GM19239 (cell line): ENCODE results near the gene SERPINI2.
"Not testable (repeated sequence)": the region's sequence is repeated elsewhere in the genome, so short reads cannot be mapped to it uniquely, and the experiment has no call there.

Source experiments
- DNase-seq: peaks from one replicate; pipeline ENCODE4 v3.0.0; 2011; ENCODE audit warnings: low spot score; ENCODE audit not compliant: insufficient read length
- FAIRE-seq: peaks from 2 replicates; lab custom pipeline; 2011; peaks lifted over from hg19 to GRCh38; lab: Jason Lieb, UNC

Gene SERPINI2

GRCh38 chr3:167451282-167451681 lies 22.6 kb downstream of the SERPINI2 start:
- no peak for DNase-seq
- no peak for FAIRE-seq

GRCh38 chr3:167450675-167451074 lies 23.2 kb downstream of the SERPINI2 start:
- FAIRE-seq (no peak), DNase-seq (no peak)

GRCh38 chr3:167450195-167450594 lies 23.6 kb downstream of the SERPINI2 start:
- no peak for FAIRE-seq

GRCh38 chr3:167445491-167445890 lies 28.4 kb downstream of the SERPINI2 start:
- FAIRE-seq, result no peak
- no peak for DNase-seq

More at GRCh38 chr3:167450195-167450594, 23.6 kb downstream of the SERPINI2 start:
- DNase-seq, result no peak

- no peak for DNase-seq
- no peak for FAIRE-seq
Observed at GRCh38 chr3:167441256-167441655, 32.6 kb downstream of the SERPINI2 start.

DNA sequence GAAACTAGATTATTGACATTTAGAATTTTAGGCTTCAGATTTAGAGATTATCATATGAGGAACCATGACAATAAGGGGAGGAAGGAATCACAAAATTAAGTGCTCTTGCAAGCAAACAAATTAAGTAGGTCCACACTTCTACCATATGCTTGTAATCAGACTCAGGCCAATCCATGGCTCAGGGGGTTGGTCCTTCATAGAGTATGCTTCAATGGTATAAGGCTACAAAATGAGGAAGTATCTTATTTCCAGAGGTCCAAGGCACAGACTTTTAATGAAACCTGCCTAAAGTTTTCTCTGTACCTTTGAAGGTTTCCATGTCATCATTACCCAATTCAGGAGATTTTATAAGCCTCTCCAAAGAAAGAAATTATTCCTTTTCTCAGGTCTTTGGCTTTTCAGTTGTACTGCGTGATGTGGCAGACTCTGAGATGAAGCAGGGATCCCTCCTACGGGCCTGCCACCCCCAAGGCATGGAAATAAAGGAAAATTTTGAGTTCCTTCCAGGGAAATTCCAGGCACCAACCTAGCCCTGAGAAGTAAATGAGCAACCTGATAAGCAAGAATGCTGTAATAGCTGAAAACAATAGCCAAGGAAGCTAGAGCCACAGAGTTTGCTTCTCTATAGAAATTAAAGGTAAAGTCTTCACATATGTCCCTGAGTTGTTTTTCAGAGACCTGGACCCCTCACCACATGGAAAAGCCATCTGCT lies 36.3 kb downstream of the SERPINI2 start:
- FAIRE-seq (no peak), DNase-seq (no peak)

GRCh38 chr3:167426962-167427361 lies 46.9 kb downstream of the SERPINI2 start:
- FAIRE-seq, DNase-seq: not testable (repeated sequence)

- not testable (repeated sequence) for FAIRE-seq, DNase-seq
Observed at GRCh38 chr3:167422396-167422795, 51.4 kb downstream of the SERPINI2 start.

DNA sequence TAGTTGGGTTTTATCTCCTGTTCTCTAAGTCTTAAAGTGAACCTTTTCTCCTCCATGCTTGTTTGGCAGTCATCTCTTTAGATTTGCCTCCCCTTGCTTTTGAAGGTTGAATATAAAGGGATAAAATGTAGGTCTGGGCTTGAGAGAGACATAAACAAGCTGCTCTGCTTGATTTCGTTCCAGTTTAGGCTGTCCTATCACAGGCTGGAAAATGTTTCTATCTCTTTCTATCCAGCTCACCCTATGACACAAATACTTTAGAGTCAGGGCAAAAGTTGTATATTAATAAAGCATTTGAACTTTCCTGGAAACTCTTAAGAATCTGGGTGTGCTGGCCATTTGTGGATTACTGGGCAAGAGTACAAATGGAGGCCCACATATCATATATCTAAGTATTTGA lies 64.2 kb downstream of the SERPINI2 start:
- FAIRE-seq (no peak), DNase-seq (no peak)

DNA sequence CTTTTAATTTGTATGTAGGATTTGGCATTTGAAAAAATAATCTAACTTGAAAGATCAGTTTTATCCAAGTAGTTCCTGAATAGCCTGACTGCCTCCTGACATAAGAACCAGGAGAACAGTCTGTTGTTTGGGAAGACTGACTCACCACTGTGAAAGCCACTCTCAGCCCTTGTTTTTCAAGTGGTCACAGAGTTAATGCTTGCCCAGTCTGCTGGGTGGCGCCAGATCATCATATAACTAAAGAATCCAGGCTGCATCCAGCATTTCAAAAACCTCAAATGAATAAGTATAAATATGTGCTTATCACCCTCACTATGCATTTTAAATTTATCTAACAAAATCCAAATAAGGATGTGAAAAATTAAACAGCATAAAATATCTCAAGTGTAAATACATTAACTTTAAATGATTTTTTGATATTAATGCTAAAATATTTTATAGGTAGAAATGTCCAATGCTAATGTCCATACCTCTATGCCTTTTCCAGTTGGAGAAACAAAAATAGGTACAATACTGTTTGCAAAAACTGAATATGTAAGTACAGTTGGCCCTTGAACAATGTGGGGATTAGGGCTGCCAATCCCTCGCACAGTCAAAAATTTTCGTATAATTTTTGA lies 66.9 kb downstream of the SERPINI2 start:
- DNase-seq, result no peak
- no peak for FAIRE-seq

DNA sequence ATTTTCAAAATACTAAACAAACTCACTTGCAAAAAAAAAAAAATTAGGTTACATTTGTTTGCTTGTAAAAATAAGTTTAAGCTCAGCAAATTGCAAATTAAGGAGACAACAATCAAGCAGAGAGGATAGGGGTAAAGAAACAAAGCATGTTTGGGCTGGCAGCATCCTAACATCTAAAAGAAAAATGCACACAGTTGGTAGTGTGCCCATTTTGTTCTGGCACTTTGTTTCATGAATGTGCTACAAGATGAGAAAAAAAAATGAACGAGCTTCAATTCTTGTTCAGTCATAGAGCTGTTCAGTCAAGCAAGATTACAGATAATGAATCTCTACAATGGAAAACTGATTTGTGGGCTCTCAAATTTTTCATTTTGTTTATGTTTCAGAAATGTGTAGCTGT lies 76.0 kb downstream of the SERPINI2 start:
- no peak for DNase-seq
- FAIRE-seq, result no peak

- no peak for FAIRE-seq
- no peak for DNase-seq
Observed at GRCh38 chr3:167396075-167396474, 77.8 kb downstream of the SERPINI2 start.

DNA sequence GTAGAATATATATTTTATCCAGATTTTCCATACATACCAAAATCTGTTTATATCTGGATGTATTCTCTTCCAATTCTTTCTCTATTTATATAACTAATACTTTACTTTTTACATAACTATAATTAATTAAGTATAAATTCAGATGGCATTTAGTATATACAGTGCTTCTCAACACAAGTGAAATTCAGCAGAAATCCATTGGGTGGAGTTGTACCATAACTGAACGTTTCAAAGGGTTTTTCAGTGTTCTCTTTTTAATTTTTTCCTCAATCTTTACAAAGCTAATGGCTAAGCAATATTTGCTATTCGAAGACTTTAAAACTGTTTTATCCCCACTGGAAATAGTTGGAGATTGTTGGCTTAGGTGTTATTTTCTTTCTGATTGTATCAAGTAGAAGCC lies 79.8 kb downstream of the SERPINI2 start:
- DNase-seq (no peak), FAIRE-seq (no peak)
